GM19395 (cell line): ENCODE data around the gene TPX2.
A peak's percentile ranks its signal among the peaks of the same experiment; 100 is the strongest.

Experiments used
- ATAC-seq: cut with Tn5 transposase; IDR thresholded peaks from one replicate; pipeline ENCODE4 v1.9.1; 2021; ENCODE audit warnings: mild to moderate bottlenecking, moderate library complexity; ENCODE audit not compliant: unreplicated experiment

Gene TPX2, protein sequence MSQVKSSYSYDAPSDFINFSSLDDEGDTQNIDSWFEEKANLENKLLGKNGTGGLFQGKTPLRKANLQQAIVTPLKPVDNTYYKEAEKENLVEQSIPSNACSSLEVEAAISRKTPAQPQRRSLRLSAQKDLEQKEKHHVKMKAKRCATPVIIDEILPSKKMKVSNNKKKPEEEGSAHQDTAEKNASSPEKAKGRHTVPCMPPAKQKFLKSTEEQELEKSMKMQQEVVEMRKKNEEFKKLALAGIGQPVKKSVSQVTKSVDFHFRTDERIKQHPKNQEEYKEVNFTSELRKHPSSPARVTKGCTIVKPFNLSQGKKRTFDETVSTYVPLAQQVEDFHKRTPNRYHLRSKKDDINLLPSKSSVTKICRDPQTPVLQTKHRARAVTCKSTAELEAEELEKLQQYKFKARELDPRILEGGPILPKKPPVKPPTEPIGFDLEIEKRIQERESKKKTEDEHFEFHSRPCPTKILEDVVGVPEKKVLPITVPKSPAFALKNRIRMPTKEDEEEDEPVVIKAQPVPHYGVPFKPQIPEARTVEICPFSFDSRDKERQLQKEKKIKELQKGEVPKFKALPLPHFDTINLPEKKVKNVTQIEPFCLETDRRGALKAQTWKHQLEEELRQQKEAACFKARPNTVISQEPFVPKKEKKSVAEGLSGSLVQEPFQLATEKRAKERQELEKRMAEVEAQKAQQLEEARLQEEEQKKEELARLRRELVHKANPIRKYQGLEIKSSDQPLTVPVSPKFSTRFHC

DNA sequence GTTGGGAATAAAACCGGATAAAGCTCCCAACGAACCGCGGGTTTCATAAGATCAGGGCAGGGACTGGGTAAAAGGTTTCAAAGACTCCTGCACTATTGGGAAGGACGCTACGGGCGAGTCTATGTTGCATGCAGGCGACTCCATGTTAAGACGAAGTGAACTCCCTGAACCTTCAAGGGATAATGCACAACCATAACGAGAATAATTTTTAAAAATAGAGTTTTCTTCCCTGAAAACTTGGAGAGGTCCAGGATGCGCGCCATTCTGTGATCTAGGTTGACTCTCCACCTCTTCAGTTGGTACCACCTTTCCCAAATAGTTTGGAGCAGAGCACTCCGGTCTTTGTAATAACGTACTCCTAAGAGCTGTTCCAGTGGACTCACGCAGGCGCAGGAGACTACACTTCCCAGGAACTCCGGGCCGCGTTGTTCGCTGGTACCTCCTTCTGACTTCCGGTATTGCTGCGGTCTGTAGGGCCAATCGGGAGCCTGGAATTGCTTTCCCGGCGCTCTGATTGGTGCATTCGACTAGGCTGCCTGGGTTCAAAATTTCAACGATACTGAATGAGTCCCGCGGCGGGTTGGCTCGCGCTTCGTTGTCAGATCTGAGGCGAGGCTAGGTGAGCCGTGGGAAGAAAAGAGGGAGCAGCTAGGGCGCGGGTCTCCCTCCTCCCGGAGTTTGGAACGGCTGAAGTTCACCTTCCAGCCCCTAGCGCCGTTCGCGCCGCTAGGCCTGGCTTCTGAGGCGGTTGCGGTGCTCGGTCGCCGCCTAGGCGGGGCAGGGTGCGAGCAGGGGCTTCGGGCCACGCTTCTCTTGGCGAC is at the start of gene TPX2:
Gene TPX2, plus strand, starts transcription at position 562 of the 821 bp plus-strand sequence. CDS start 18,187 bp downstream, outside the sequence.
- ATAC-seq, result peak; percentile 98

DNA sequence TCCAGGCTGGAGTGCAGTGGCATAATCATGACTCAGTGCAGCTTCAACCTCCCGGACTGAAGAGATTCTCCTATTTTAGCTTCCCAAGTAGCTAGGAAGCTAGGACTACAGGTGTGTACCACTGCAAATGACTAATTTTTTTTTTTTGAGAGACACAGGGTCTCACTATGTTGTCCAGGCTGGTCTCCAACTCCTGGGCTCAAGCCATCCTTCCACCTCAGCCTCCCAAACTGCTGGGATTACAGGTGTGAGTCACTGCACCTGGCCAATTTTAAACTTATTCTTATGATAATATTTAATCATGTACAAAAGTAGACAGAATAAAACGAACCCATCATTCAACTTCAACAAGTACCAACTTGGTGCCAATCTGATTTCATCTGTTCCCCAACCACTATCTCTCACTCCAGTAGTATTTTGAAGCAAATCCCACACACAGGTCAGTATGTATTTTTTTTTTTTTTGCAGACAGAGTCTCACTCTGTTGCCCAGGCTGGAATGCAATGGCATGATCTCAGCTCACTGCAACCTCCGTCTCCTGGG is 48.9 kb upstream of the TPX2 start:
- no peak for ATAC-seq

DNA sequence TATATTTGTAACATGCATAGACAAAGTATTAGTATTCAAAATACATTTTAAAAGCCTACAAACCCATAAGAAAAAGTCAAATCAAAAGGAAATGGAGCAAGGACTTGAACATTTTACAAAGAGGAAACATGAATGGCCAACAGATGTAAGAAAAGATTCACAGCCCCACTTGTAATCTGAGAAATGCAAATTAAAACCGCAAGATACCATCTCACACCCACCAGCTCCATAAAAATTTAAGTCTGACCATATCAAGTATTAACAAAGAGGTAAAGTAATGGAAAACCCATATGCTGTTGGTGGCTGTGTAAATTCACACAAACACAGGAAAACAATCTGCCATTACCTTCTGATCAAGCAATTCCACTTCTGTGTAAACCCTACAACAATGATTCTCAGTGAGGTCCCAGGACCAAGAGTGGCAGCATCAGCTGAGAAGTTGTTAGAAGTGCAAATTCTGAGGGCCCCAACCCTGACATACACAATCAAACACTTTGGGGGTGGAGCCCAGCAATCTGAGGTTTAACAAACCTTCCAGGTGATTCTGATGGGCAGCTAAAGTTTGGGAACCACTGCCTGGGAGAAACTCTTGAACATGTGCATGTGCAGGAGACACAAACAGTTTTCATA is 47.3 kb upstream of the TPX2 start:
- peak; percentile 67 for ATAC-seq

DNA sequence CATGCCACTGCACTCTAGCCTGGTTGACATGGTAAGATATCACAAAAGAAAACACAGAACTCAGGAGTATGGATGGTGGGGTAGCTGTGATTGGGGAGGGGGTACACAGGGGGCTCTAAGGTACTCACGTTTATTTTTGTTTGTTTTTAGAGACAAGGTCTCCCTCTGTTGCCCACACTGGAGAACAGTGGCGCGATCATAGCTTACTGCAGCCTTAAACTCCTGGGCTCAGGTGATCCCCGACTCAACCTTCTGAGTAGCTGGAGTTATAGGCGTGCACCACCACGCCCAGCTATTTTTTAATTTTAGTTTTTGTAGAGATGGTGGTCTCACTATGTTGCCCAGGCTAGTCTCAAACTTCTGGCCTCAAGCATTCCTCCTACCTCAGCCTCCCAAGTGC is 45.7 kb upstream of the TPX2 start:
- no peak for ATAC-seq

DNA sequence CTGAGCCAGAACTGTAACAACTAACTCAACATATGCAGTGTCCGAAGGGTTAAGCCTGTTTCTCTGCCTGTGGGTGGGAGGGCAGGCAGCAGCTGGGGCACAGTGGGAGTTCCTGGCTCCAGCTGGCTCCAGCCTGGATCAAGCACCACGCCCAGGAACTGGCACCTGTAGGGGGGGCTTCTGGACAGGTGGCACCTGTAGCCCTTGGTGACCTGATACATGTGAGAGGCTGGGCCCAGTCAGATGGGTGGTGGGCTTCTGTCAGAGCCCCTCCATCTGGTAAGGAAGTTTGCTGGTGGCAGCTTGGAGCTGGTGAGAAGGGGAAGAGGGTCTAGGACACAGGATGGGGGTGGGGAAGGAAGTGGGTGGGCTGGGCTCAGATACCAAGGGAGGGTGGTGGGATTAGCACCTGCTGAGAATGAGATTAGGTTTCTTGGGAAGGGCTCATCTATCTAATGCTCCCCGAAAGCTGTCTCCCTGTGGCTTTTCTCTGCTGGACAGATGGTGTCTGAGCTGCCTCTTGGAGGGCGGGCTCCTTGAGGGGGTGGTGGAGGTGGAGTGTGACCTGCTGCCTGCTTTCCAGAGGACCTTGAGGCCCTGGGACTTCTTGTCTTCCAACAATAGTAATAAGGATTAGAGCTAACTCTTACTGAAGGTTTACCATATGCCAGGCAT is 45.0 kb upstream of the TPX2 start:
- ATAC-seq, result no peak

DNA sequence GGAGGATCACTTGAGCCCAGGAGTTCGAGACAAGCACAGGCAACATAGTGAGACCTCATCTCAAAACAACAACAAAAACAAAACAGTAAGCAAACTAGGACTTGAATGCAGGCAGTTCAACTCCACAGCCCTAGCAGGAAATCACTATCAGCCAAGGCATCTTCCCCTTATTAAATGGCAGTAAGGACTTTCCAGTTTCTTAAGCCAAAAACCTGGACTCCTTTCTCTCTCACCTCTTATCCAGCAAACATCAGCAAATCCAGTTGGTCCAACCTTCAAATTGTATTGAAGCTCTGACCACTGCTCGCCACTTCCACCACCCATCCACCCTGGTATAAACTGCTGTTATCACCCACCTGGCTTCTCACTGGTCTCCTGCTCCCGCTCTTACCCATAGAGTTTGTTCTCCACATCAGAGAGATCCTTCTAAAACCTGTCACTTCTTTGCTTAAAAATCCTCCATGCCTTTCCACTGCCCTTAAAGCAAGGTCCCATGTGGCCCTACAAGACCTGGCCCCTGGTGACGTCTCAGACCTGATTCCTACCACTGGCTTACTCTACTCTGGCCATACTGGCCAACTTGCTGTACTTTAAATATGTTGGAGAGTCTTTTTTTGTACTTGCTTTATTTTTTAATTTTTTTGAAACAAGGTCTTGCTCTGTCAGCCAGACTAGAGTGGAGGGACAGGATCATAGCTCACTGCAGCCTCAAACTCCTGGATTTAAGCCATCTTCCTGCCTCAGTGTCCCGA is 44.1 kb upstream of the TPX2 start:
- no peak for ATAC-seq

DNA sequence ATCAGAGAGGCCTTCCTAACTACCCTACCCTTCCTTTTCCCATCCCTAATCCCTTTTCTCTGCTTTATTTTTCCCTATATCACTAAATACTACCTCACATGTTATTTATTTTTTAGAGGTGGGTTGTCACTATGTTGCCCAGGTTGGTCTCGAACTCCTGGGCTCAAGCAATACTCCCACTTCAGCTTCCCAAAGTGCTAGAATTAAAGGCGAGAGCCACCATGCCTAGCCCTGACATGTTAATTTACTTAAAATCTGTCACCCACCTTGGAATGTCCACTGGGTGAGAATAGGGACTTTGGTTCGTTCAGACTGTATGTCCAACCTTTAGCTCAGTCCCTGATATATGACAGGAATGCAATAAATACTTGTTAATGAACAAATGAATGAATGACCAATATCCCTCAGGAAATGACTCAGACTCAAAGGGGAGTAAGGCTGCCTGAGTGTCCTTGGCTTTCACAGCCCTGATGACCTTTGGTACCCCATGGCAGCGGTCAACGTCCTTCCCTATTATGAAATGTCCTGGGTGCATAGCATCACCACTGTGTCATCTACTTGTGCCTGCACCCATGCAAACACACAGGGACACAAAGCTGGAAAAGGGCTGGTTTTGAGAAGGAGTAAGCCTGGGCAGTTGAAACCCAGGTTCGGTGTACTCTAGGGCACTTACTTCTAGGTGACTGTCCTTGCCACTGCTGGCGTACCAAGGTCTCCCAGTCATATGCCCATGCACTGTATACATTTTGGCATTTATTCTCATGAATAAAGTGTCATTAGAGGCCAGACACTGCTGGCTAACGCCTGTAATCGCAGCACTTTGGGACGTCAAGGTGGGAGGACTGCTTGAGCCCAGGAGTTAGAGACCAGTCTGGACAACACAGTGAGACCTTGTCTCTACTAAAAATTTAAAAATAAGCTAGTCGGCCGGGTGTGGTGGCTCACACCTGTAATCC is 43.0 kb upstream of the TPX2 start:
- ATAC-seq, result no peak

DNA sequence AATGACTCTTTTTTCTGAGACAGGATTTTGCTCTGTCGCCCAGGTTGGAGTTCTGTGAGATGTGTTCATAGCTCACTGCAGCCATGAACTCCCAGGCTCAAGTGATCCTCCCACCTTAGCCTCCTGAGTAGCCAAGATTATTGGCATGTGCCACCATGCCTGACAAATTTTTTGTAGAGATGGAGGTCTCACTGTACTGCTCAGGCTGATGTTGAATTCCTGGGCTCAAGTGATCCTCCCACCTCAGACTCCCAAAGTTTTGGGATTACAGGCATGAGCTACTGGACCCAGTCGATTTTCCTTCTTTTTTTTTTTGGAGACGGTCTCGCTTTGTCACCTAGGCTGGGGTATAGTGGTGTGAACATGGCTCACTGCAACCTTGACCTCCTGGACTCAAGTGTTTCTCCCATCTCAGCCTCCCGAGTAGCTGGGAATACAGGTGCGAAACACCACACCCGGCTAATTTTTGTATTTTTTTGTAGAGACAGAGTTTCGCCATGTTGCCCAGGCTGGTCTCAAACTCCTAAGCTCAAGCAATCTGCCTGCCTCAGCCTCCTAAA is 40.8 kb upstream of the TPX2 start:
- no peak for ATAC-seq

DNA sequence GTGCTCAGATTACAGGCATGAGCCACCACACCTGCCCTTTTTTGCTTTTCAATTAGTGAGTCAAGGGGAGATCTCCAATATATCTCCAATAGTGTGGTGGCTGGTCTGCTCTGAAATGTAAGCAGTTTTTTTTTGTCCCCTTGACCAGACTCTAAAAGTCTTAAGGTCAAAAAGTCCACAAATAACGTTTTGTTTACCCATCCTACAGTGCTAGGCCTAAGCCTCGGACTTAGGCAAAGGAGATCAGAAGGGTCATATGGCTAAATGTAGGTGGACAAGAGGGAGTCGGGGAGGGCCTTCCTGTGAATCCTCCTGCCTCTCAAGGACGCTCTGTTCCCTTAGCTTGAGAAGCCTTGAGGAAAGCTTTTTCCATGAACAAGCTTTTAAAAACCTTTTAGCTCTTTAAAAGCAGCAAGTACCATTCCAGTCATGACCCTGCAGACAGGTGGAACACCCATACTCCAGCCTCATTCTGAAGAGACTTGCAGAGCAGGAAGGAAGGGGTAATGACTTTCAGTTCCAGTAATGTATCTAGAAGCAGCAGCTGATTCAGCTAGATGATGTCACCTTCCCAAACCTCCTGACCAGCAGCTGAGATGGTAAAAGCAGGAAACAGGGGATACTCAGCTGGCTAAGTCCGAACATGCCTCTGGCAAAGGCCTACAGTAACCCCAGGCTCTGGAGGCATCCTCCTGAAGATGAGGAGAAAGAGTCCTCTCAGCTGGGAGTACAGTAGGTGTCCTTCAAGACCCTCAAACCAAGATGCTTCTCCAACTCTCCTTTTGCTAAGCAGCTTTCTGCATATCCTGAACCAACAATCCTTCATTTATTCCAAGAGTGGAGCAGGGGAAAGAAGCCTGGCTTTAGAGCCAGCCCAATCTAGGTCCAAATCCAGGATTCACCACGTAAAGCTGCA is 40.0 kb upstream of the TPX2 start:
- ATAC-seq, result peak; percentile 98

DNA sequence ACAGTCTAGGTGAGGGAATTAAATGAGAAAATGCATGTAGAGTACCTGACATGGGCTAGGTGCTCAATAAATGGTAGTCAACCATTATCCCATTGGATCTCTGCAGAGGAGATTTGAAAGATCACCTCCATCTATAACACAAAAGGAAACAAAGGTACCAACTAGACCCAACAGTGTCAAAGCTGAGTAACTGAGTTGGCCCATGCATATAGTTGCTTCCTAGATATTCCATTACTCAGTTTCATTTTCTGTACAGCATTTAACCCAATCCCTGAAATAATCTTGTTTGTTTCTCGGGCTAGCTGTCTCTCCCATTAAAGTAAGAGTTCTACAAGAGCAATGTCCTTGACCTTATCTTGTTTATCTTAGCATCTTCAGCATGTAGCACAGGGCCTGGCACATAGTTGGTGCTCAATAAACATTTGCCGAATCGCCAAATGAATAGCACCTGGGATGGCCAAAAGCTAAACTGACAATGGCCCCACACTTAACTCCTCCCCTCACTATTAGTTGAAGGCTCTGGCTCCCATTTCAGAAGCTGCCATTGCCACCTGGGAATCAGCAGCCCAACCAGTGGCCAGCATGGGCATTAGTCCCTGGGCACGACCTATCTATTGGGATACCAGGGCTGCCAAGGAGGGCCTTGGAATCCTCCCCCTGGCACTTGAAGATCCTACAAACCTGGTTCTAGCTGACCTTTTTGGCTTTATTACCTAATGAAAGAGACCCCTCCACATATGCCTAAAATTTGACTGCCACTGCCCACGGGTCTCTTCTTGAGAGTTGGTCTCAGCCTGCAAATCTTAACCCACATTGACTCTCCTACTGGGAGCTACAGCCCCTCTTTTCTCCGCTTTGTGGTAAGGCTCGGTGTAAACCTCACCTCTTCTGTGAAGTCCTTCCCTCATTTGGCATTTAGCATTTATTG is 39.0 kb upstream of the TPX2 start:
- no peak for ATAC-seq

DNA sequence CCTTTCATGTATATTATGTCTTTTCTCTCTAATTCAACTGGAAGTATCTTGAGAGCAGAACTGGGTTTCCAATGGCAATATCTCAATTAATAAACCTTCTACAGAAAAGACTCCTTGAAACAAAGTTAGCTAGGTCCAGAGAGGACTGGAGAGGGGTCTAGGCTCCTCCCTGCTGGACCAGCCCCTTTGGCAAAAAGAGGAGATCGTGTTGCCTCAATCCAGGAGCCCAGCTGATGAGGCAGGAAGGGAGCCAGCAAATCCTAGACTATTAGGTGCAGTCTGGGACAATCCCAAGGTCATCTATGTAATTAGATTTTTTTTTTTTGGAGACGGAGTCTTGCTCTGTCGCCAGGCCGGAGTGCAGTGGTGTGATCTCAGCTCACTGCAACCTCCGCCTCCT is 38.3 kb upstream of the TPX2 start:
- no peak for ATAC-seq

DNA sequence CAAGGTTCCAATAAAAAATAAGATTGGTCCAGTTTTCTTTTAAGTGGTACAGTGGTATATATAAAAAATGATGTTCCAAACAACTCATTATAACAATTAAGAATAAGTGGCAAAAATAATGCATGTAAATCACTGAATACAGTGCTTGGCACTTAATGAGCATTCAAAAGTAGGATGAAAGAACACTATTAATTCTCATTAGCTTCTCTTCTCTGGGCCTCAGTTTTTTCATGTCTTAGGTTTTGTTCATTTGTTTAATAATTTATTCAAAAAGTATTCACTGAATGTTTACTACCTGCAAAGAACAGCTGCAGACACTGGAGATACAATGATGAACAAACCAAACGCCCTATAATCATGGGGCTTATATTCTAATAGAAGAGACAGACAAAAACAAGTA is 37.5 kb upstream of the TPX2 start:
- ATAC-seq, result no peak

DNA sequence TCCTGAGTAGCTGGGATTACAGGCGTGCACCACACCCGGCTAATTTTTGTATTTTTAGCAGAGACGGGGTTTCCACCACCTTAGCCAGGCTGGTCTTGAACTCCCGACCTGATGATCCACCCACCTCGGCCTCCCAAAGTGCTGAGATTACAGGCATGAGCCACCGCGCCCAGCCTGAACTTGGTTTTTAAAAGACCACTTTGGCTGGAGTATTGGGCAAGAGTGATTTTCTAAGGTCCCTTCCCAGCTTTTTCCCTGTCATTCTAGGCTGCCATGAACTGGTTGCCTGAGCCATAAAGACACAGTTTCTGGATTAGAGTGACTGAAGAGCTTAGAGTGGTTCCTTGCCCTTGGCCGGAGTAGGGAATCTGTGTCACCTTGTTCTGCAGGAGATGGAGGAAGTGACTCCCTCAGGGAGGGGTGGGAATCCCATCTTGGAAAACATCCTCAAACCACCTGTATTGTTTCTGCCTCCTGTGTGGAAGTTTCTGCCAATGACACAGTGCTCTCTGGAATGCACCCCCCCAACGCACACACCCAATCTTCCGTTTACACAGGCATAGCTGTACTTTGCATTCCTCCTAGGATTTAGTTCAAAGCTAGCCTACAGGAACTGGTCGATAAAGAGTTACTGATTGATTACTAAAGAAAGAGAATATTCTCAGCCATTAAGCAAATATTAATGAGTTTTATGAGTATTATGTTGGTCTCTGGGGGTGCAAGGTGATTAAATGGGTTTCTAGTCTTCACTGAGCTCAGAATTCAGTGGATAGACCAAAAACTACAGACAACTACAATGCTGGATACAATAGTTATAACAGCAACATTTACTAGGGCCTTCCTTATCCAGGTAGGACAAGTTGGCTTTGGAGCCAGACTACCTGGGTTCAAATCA is 34.6 kb upstream of the TPX2 start:
- no peak for ATAC-seq

DNA sequence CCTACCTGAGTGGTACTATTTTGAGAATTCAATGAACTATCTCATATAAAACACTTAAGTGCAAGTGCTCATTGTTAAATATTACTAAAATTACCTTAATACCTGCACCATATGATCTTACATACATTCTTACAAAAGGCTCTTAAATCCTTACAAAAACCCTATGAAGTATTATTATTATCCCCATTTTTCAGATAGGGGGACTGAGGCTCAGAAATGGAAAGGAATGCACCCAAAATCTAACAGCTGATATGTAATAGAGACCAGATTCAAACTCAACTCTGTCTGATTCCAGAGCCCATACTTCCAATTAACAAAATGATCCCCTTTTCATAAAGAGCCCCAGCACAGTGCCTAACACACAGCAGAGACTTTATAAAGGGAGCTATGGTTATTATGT is 33.9 kb upstream of the TPX2 start:
- no peak for ATAC-seq
